Measurements from ENCODE around the gene TTC21A. TPM values are rescaled to one million over a fixed set of nuclear protein-coding genes. Genes with fewer than 3 reads are reported as not detected.

TTC21A gene
- total RNA-seq, 1 experiment from 2014 or later, result 1.7 TPM

GRCh38 chr3:39067286-39067685 lies 40.2 kb upstream of the TTC21A start:
- no peak for DNase-seq
- Mint-ChIP-seq H3K36me3 (ENCODE audit: insufficient read depth in 1 of 3, low read depth in 3 of 3) (peaks cover 8 to 29% (median 28%) of the 10 kb centered on the region in 3 experiments; a peak in 5 of 7 replicates), H3K27ac (no peak overlapping the region), H3K4me3 (no peak overlapping the region), H3K4me1 (no peaks in the 10 kb centered on the region), H3K27me3 (ENCODE audit: low read depth) (no peaks in the 10 kb centered on the region), H3K9me3 (no peaks in the 10 kb centered on the region)
- Histone ChIP-seq H2BK20ac (ENCODE audit: low read depth, low read length, poor library complexity, severe bottlenecking) (no peak overlapping the region), H3K14ac (ENCODE audit: insufficient read depth, low read length) (no peak overlapping the region), H3T11ph (ENCODE audit: low read length) (no peak overlapping the region), H3K4me1 (ENCODE audit: insufficient read depth, low read length) (no peaks in the 10 kb centered on the region), H4K8ac (replicated peaks; ENCODE audit: insufficient read length, low read depth, low read length) (no peak overlapping the region), H3K9ac (ENCODE audit: extremely low read depth, insufficient read length, low read length) (no peak overlapping the region), H2BK15ac (ENCODE audit: low read depth, low read length) (no peak overlapping the region), H3K56ac (ENCODE audit: insufficient read length, low read depth, low read length) (no peak overlapping the region), H2AK5ac (ENCODE audit: insufficient read length, low read length) (no peak overlapping the region), H3K23ac (ENCODE audit: insufficient read length, low read depth, low read length) (no peak overlapping the region), H2BK12ac (ENCODE audit: insufficient read length, low read depth, low read length) (no peak overlapping the region), H4K20me1 (ENCODE audit: control insufficient read depth, insufficient read depth, insufficient read length) (no peaks in the 10 kb centered on the region), H4K5ac (ENCODE audit: insufficient read length, low read depth, low read length) (no peak overlapping the region), H3K23me2 (ENCODE audit: insufficient read length, low read depth, low read length, poor library complexity, severe bottlenecking) (no peaks in the 10 kb centered on the region), H3K9me3 (ENCODE audit: control insufficient read depth, low read depth, low read length) (no peaks in the 10 kb centered on the region), H4K91ac (ENCODE audit: insufficient read length, low read depth, low read length) (no peak overlapping the region), H3K27ac (ENCODE audit: insufficient read length, low read depth, low read length) (no peak overlapping the region), H2AFZ (ENCODE audit: low read length) (no peak overlapping the region), H3K4ac (ENCODE audit: low read depth, low read length) (no peak overlapping the region), H3K27me3 (ENCODE audit: insufficient read depth, low read length) (no peaks in the 10 kb centered on the region), H3K4me2 (ENCODE audit: insufficient read depth, insufficient read length, low read length) (no peak overlapping the region), H3K18ac (ENCODE audit: insufficient read length, low read depth, low read length) (no peak overlapping the region), H2BK120ac (ENCODE audit: low read depth, low read length, poor library complexity, severe bottlenecking) (no peak overlapping the region), H2BK5ac (ENCODE audit: insufficient read length, low read length) (no peak overlapping the region), H3K79me1 (ENCODE audit: insufficient read depth, low read depth, low read length, poor library complexity, severe bottlenecking) (peaks cover 7% of the 10 kb centered on the region), H3K79me2 (ENCODE audit: insufficient read depth, low read length) (no peaks in the 10 kb centered on the region)
- WGBS (ENCODE audit: extremely low coverage, insufficient read length, low lambda C conversion rate), result no CpG with 5 or more reads among the region's 1 CpG
- no peak for TF ChIP-seq CTCF (conservative IDR thresholded peaks at IDR 0.05)
